IMR-90 (cell line): ENCODE data around the gene FICD. TPM values are rescaled to one million over a fixed set of nuclear protein-coding genes. Genes with fewer than 3 reads are reported as not detected.

Source experiments
- ATAC-seq: fragments of 200-7000 bp; cut with Tn5 transposase; 2 replicates; pipeline ENCODE4 v1.9.1; 2020; ENCODE audit warnings: low read depth, mild to moderate bottlenecking, moderate library complexity
- BruUV-seq: library from RNA; stranded (reverse); fragments of 400-500 nt; replicated peaks from 2 replicates; lab custom pipeline; 2021; lab: Mats Ljungman, UMichigan
- CTCF ChIA-PET: fragments of 300-600 bp; formaldehyde crosslinking; extraction: SDS; loops from one replicate; lab custom pipeline; 2021; ENCODE audit warnings: antibody characterized with exemption; lab: Yijun Ruan, JAX
- POLR2A ChIA-PET: fragments of 300-600 bp; sonication (Branson Sonifier 250); formaldehyde crosslinking; loops from one replicate; lab custom pipeline; 2022; ENCODE audit warnings: antibody characterized with exemption; ENCODE audit not compliant: unreplicated experiment; lab: Charles Lee
- DNase-seq: peaks from one replicate; pipeline ENCODE4 v3.0.0; 2013
- H2AFZ ChIP-seq: replicated peaks from 2 replicates; pipeline ENCODE3; 2013; ENCODE audit warnings: low read length, mild to moderate bottlenecking; ENCODE audit not compliant: poor library complexity
- H2AK5ac ChIP-seq: 2 replicates; pipeline ENCODE4 v1.6.1; 2013; ENCODE audit warnings: low read depth, low read length, inconsistent platforms
- H2AK9ac ChIP-seq: replicated peaks from 2 replicates; pipeline ENCODE3; 2013; ENCODE audit warnings: mild to moderate bottlenecking, low read depth, low read length, moderate library complexity; ENCODE audit not compliant: poor library complexity
- H2BK120ac ChIP-seq: 2 replicates; pipeline ENCODE4 v1.6.1; 2013; ENCODE audit warnings: low read depth, low read length, inconsistent platforms
- H2BK15ac ChIP-seq: 3 replicates; pipeline ENCODE4 v1.6.1; 2013; ENCODE audit warnings: low read depth, low read length, inconsistent platforms
- H2BK20ac ChIP-seq: 2 replicates; pipeline ENCODE4 v1.6.1; 2013; ENCODE audit warnings: low read depth, mild to moderate bottlenecking, inconsistent platforms, low read length, moderate library complexity
- H2BK5ac ChIP-seq: 2 replicates; pipeline ENCODE4 v1.6.1; 2013; ENCODE audit warnings: mild to moderate bottlenecking, low read depth, low read length, inconsistent platforms; ENCODE audit not compliant: poor library complexity, severe bottlenecking
- H3K14ac ChIP-seq: replicated peaks from 2 replicates; pipeline ENCODE4 v1.6.1; 2013; ENCODE audit warnings: low read depth, low read length, inconsistent platforms
- H3K18ac ChIP-seq: 2 replicates; pipeline ENCODE4 v1.6.1; 2013; ENCODE audit warnings: low read depth, low read length, control low read depth
- H3K23ac ChIP-seq: 2 replicates; pipeline ENCODE4 v1.6.1; 2013; ENCODE audit warnings: low read depth, low read length, inconsistent platforms
- H3K27ac ChIP-seq: 2 replicates; pipeline ENCODE4 v1.5.1; 2013; ENCODE audit warnings: mild to moderate bottlenecking, control low read depth, low read length; ENCODE audit not compliant: insufficient read depth
- H3K27me3 ChIP-seq: 2 replicates; pipeline ENCODE4 v1.6.1; 2013; ENCODE audit warnings: low read length; ENCODE audit not compliant: control insufficient read depth, insufficient read depth
- H3K36me3 ChIP-seq: 2 replicates; pipeline ENCODE4 v1.6.1; 2013; ENCODE audit warnings: low read length, mixed read lengths; ENCODE audit not compliant: control insufficient read depth, insufficient read depth
- H3K4ac ChIP-seq: 2 replicates; pipeline ENCODE4 v1.6.1; 2013; ENCODE audit warnings: low read depth, low read length, inconsistent platforms
- H3K4me1 ChIP-seq: 2 replicates; pipeline ENCODE4 v1.6.1; 2013; ENCODE audit warnings: low read length, mixed read lengths; ENCODE audit not compliant: control insufficient read depth, insufficient read depth
- H3K4me2 ChIP-seq: 2 replicates; pipeline ENCODE4 v1.6.1; 2013; ENCODE audit warnings: low read depth, mild to moderate bottlenecking, control low read depth, low read length, moderate library complexity
- H3K4me3 ChIP-seq: 2 replicates; pipeline ENCODE4 v1.5.1; 2013; ENCODE audit warnings: low read depth, mild to moderate bottlenecking, control low read depth, low read length, moderate library complexity; ENCODE audit not compliant: insufficient read depth
- H3K56ac ChIP-seq: 2 replicates; pipeline ENCODE4 v1.6.1; 2013; ENCODE audit warnings: low read length, inconsistent platforms; ENCODE audit not compliant: insufficient read depth; ENCODE audit errors: extremely low read depth
- H3K79me1 ChIP-seq, 2 experiments: 2 replicates each; pipeline ENCODE4 v1.6.1; 2013; ENCODE audit warnings: low read length in 2 of 2, inconsistent platforms in 1 of 2, low read depth in 1 of 2
- H3K9ac ChIP-seq: 2 replicates; pipeline ENCODE4 v1.6.1; 2013; ENCODE audit warnings: low read depth, low read length, control low read depth
- H3K9me1 ChIP-seq: 2 replicates; pipeline ENCODE4 v1.6.1; 2013; ENCODE audit warnings: low read length, inconsistent platforms; ENCODE audit not compliant: insufficient read depth
- H3K9me3 ChIP-seq: 2 replicates; pipeline ENCODE4 v1.6.1; 2013; ENCODE audit warnings: low read length; ENCODE audit not compliant: control insufficient read depth, insufficient read depth
- H4K20me1 ChIP-seq: 2 replicates; pipeline ENCODE4 v1.6.1; 2013; ENCODE audit warnings: low read length, inconsistent platforms; ENCODE audit not compliant: insufficient read depth
- H4K5ac ChIP-seq: 2 replicates; pipeline ENCODE4 v1.6.1; 2013; ENCODE audit warnings: mild to moderate bottlenecking, low read depth, low read length, control low read depth
- H4K8ac ChIP-seq, 2 experiments: 2 replicates each; pipeline ENCODE4 v1.6.1; 2013; ENCODE audit warnings: low read depth in 2 of 2, low read length in 2 of 2, control low read depth in 1 of 2, inconsistent platforms in 1 of 2
- H4K91ac ChIP-seq: 2 replicates; pipeline ENCODE4 v1.6.1; 2013; ENCODE audit warnings: low read depth, low read length, inconsistent platforms; ENCODE audit not compliant: insufficient read depth
- CEBPB ChIP-seq: IDR thresholded peaks from 2 replicates; pipeline ENCODE4 v1.6.1; 2012; ENCODE audit warnings: low read depth, low read length, improper control_type of control experiment
- POLR2A ChIP-seq: IDR thresholded peaks from 2 replicates; pipeline ENCODE4 v1.6.1; 2012; ENCODE audit warnings: mild to moderate bottlenecking, low read depth, low read length
- WGBS, 2 experiments: methylation state at CpG; one replicate each; pipeline versions ENCODE4 v1.1.5 to v1.1.7; 2013; ENCODE audit warnings: missing lambda C conversion rate in 2 of 2; ENCODE audit not compliant: insufficient read length in 1 of 2; ENCODE audit errors: extremely low coverage in 2 of 2; 5-methylcytosine and 5-hydroxymethylcytosine counted together
- dilution Hi-C: fragments of 300-500 bp; cut with HindIII; formaldehyde crosslinking; loops from one replicate; pipeline ENCODE4 v1.14.3; 2018; ENCODE audit warnings: low sequenced_read_pairs; ENCODE audit not compliant: unreplicated experiment
- in situ Hi-C: fragments of 300-500 bp; cut with MboI; formaldehyde crosslinking; loops from 3 replicates; pipeline ENCODE4 v1.14.3; 2019; ENCODE audit warnings: low sequenced_read_pairs, inconsistent platforms, mixed read lengths
- intact Hi-C: fragments of 100-400 bp; cut with micrococcal nuclease; formaldehyde crosslinking; loops from 2 replicates; pipeline ENCODE4 v1.10.0; 2022
- polyA plus RNA-seq, 3 experiments: library from polyadenylated mRNA; depleted of rRNA; stranded (reverse); fragments of >200 nt; gene quantifications; 2 replicates each; pipeline ENCODE4 v1.2.3, GENCODE V29; 2012; ENCODE audit warnings: low replicate concordance in 1 of 3
- total RNA-seq: library from RNA; depleted of rRNA; stranded (reverse); fragments of >200 nt; gene quantifications from 2 replicates; pipeline ENCODE4 v1.2.3, GENCODE V29; 2012

The FICD gene
- total and polyA plus RNA-seq, 2 of the 4 experiments (the other 2 are of a cell fraction): 4.0 to 11.3 TPM

- POLR2A ChIA-PET: no interaction called here
- no peak for ATAC-seq
- no peak overlapping the region for H3K4ac ChIP-seq
- no peak overlapping the region for H2AK9ac ChIP-seq
- no peaks in the 10 kb centered on the region for H3K9me3 ChIP-seq
- no peaks in the 10 kb centered on the region for H4K20me1 ChIP-seq
- no peak overlapping the region for H2AFZ ChIP-seq
- H2BK20ac ChIP-seq: no peak overlapping the region
- H3K9me1 ChIP-seq: no peaks in the 10 kb centered on the region
- H4K5ac ChIP-seq: no peak overlapping the region
- in situ Hi-C loops (no loop called here), dilution Hi-C loops (no loop called here), intact Hi-C loops (no loop called here)
- no peak overlapping the region for H3K23ac ChIP-seq
- H3K4me1 ChIP-seq: no peaks in the 10 kb centered on the region
- H3K4me2 ChIP-seq: no peak overlapping the region
- BruUV-seq: no TSS peak
- H3K14ac ChIP-seq: no peak overlapping the region
- no peak overlapping the region for H3K27ac ChIP-seq
- DNase-seq: no peak
- H2BK5ac ChIP-seq: no peak overlapping the region
- H3K56ac ChIP-seq: no peak overlapping the region
- TF ChIP-seq POLR2A: no peak
- no peak for TF ChIP-seq CEBPB
- H2BK15ac ChIP-seq: no peak overlapping the region
- H4K8ac ChIP-seq: no peak overlapping the region
- no peak overlapping the region for H4K91ac ChIP-seq
- H3K9ac ChIP-seq: no peak overlapping the region
- H3K36me3 ChIP-seq: no peaks in the 10 kb centered on the region
- no peak overlapping the region for H3K4me3 ChIP-seq
- WGBS, 2 experiments: no CpG with 5 or more reads among the region's 3 CpGs
- H2BK120ac ChIP-seq: no peak overlapping the region
- H3K27me3 ChIP-seq: no peaks in the 10 kb centered on the region
- H2AK5ac ChIP-seq: no peak overlapping the region
- H3K18ac ChIP-seq: no peak overlapping the region
- no peaks in the 10 kb centered on the region for H3K79me1 ChIP-seq
- CTCF ChIA-PET: no interaction called here
Observed at GRCh38 chr12:108465417-108465816, 49.7 kb upstream of the FICD start.
